IMR-90 (cell line): ENCODE measurements around the gene TAL2. TPM values are rescaled to one million over a fixed set of nuclear protein-coding genes. Genes with fewer than 3 reads are reported as not detected.

ENCODE experiments used
- ATAC-seq: fragments of 200-7000 bp; cut with Tn5 transposase; 2 replicates; pipeline ENCODE4 v1.9.1; 2020; ENCODE audit warnings: low read depth, mild to moderate bottlenecking, moderate library complexity
- BruUV-seq: library from RNA; stranded (reverse); fragments of 400-500 nt; replicated peaks from 2 replicates; lab custom pipeline; 2021; lab: Mats Ljungman, UMichigan
- CTCF ChIA-PET: fragments of 300-600 bp; formaldehyde crosslinking; extraction: SDS; loops from one replicate; lab custom pipeline; 2021; ENCODE audit warnings: antibody characterized with exemption; lab: Yijun Ruan, JAX
- POLR2A ChIA-PET: fragments of 300-600 bp; sonication (Branson Sonifier 250); formaldehyde crosslinking; loops from one replicate; lab custom pipeline; 2022; ENCODE audit warnings: antibody characterized with exemption; ENCODE audit not compliant: unreplicated experiment; lab: Charles Lee
- DNase-seq: peaks from one replicate; pipeline ENCODE4 v3.0.0; 2013
- H2AFZ ChIP-seq: replicated peaks from 2 replicates; pipeline ENCODE3; 2013; ENCODE audit warnings: low read length, mild to moderate bottlenecking; ENCODE audit not compliant: poor library complexity
- H2AK5ac ChIP-seq: 2 replicates; pipeline ENCODE4 v1.6.1; 2013; ENCODE audit warnings: low read depth, low read length, inconsistent platforms
- H2AK9ac ChIP-seq: replicated peaks from 2 replicates; pipeline ENCODE3; 2013; ENCODE audit warnings: mild to moderate bottlenecking, low read depth, low read length, moderate library complexity; ENCODE audit not compliant: poor library complexity
- H2BK120ac ChIP-seq: 2 replicates; pipeline ENCODE4 v1.6.1; 2013; ENCODE audit warnings: low read depth, low read length, inconsistent platforms
- H2BK15ac ChIP-seq: 3 replicates; pipeline ENCODE4 v1.6.1; 2013; ENCODE audit warnings: low read depth, low read length, inconsistent platforms
- H2BK20ac ChIP-seq: 2 replicates; pipeline ENCODE4 v1.6.1; 2013; ENCODE audit warnings: low read depth, mild to moderate bottlenecking, inconsistent platforms, low read length, moderate library complexity
- H2BK5ac ChIP-seq: 2 replicates; pipeline ENCODE4 v1.6.1; 2013; ENCODE audit warnings: mild to moderate bottlenecking, low read depth, low read length, inconsistent platforms; ENCODE audit not compliant: poor library complexity, severe bottlenecking
- H3K14ac ChIP-seq: replicated peaks from 2 replicates; pipeline ENCODE4 v1.6.1; 2013; ENCODE audit warnings: low read depth, low read length, inconsistent platforms
- H3K18ac ChIP-seq: 2 replicates; pipeline ENCODE4 v1.6.1; 2013; ENCODE audit warnings: low read depth, low read length, control low read depth
- H3K23ac ChIP-seq: 2 replicates; pipeline ENCODE4 v1.6.1; 2013; ENCODE audit warnings: low read depth, low read length, inconsistent platforms
- H3K27ac ChIP-seq: 2 replicates; pipeline ENCODE4 v1.5.1; 2013; ENCODE audit warnings: mild to moderate bottlenecking, control low read depth, low read length; ENCODE audit not compliant: insufficient read depth
- H3K27me3 ChIP-seq: 2 replicates; pipeline ENCODE4 v1.6.1; 2013; ENCODE audit warnings: low read length; ENCODE audit not compliant: control insufficient read depth, insufficient read depth
- H3K36me3 ChIP-seq: 2 replicates; pipeline ENCODE4 v1.6.1; 2013; ENCODE audit warnings: low read length, mixed read lengths; ENCODE audit not compliant: control insufficient read depth, insufficient read depth
- H3K4ac ChIP-seq: 2 replicates; pipeline ENCODE4 v1.6.1; 2013; ENCODE audit warnings: low read depth, low read length, inconsistent platforms
- H3K4me1 ChIP-seq: 2 replicates; pipeline ENCODE4 v1.6.1; 2013; ENCODE audit warnings: low read length, mixed read lengths; ENCODE audit not compliant: control insufficient read depth, insufficient read depth
- H3K4me2 ChIP-seq: 2 replicates; pipeline ENCODE4 v1.6.1; 2013; ENCODE audit warnings: low read depth, mild to moderate bottlenecking, control low read depth, low read length, moderate library complexity
- H3K4me3 ChIP-seq: 2 replicates; pipeline ENCODE4 v1.5.1; 2013; ENCODE audit warnings: low read depth, mild to moderate bottlenecking, control low read depth, low read length, moderate library complexity; ENCODE audit not compliant: insufficient read depth
- H3K56ac ChIP-seq: 2 replicates; pipeline ENCODE4 v1.6.1; 2013; ENCODE audit warnings: low read length, inconsistent platforms; ENCODE audit not compliant: insufficient read depth; ENCODE audit errors: extremely low read depth
- H3K79me1 ChIP-seq, 2 experiments: 2 replicates each; pipeline ENCODE4 v1.6.1; 2013; ENCODE audit warnings: low read length in 2 of 2, inconsistent platforms in 1 of 2, low read depth in 1 of 2
- H3K9ac ChIP-seq: 2 replicates; pipeline ENCODE4 v1.6.1; 2013; ENCODE audit warnings: low read depth, low read length, control low read depth
- H3K9me1 ChIP-seq: 2 replicates; pipeline ENCODE4 v1.6.1; 2013; ENCODE audit warnings: low read length, inconsistent platforms; ENCODE audit not compliant: insufficient read depth
- H3K9me3 ChIP-seq: 2 replicates; pipeline ENCODE4 v1.6.1; 2013; ENCODE audit warnings: low read length; ENCODE audit not compliant: control insufficient read depth, insufficient read depth
- H4K20me1 ChIP-seq: 2 replicates; pipeline ENCODE4 v1.6.1; 2013; ENCODE audit warnings: low read length, inconsistent platforms; ENCODE audit not compliant: insufficient read depth
- H4K5ac ChIP-seq: 2 replicates; pipeline ENCODE4 v1.6.1; 2013; ENCODE audit warnings: mild to moderate bottlenecking, low read depth, low read length, control low read depth
- H4K8ac ChIP-seq, 2 experiments: 2 replicates each; pipeline ENCODE4 v1.6.1; 2013; ENCODE audit warnings: low read depth in 2 of 2, low read length in 2 of 2, control low read depth in 1 of 2, inconsistent platforms in 1 of 2
- H4K91ac ChIP-seq: 2 replicates; pipeline ENCODE4 v1.6.1; 2013; ENCODE audit warnings: low read depth, low read length, inconsistent platforms; ENCODE audit not compliant: insufficient read depth
- CEBPB ChIP-seq: IDR thresholded peaks from 2 replicates; pipeline ENCODE4 v1.6.1; 2012; ENCODE audit warnings: low read depth, low read length, improper control_type of control experiment
- CHD1 ChIP-seq: IDR thresholded peaks from 2 replicates; pipeline ENCODE4 v1.6.1; 2012; ENCODE audit warnings: low read depth, low read length, improper control_type of control experiment
- FOS ChIP-seq: fragments of 150-350 bp; IDR thresholded peaks from 2 replicates; pipeline ENCODE4 v1.6.1; 2016; ENCODE audit warnings: low read depth, low read length
- MAFK ChIP-seq: IDR thresholded peaks from 2 replicates; pipeline ENCODE4 v1.6.1; 2012; ENCODE audit warnings: low read depth, low read length, improper control_type of control experiment
- MXI1 ChIP-seq: IDR thresholded peaks from 2 replicates; pipeline ENCODE4 v1.6.1; 2012; ENCODE audit warnings: low read depth, mild to moderate bottlenecking, low read length, moderate library complexity, borderline replicate concordance
- POLR2A ChIP-seq: IDR thresholded peaks from 2 replicates; pipeline ENCODE4 v1.6.1; 2012; ENCODE audit warnings: mild to moderate bottlenecking, low read depth, low read length
- RAD21 ChIP-seq: IDR thresholded peaks from 2 replicates; pipeline ENCODE4 v1.6.1; 2012; ENCODE audit warnings: low read length, improper control_type of control experiment
- RCOR1 ChIP-seq: IDR thresholded peaks from 2 replicates; pipeline ENCODE4 v1.6.1; 2012; ENCODE audit warnings: mild to moderate bottlenecking, low read length, improper control_type of control experiment; ENCODE audit not compliant: insufficient replicate concordance
- RFX5 ChIP-seq: IDR thresholded peaks from 2 replicates; pipeline ENCODE4 v1.8.0; 2012; ENCODE audit warnings: low read depth, mild to moderate bottlenecking, low read length, moderate library complexity
- WGBS, 2 experiments: methylation state at CpG; one replicate each; pipeline versions ENCODE4 v1.1.5 to v1.1.7; 2013; ENCODE audit warnings: missing lambda C conversion rate in 2 of 2; ENCODE audit not compliant: insufficient read length in 1 of 2; ENCODE audit errors: extremely low coverage in 2 of 2; 5-methylcytosine and 5-hydroxymethylcytosine counted together
- dilution Hi-C: fragments of 300-500 bp; cut with HindIII; formaldehyde crosslinking; loops from one replicate; pipeline ENCODE4 v1.14.3; 2018; ENCODE audit warnings: low sequenced_read_pairs; ENCODE audit not compliant: unreplicated experiment
- in situ Hi-C: fragments of 300-500 bp; cut with MboI; formaldehyde crosslinking; loops from 3 replicates; pipeline ENCODE4 v1.14.3; 2019; ENCODE audit warnings: low sequenced_read_pairs, inconsistent platforms, mixed read lengths
- intact Hi-C: fragments of 100-400 bp; cut with micrococcal nuclease; formaldehyde crosslinking; loops from 2 replicates; pipeline ENCODE4 v1.10.0; 2022
- polyA plus RNA-seq, 3 experiments: library from polyadenylated mRNA; depleted of rRNA; stranded (reverse); fragments of >200 nt; gene quantifications; 2 replicates each; pipeline ENCODE4 v1.2.3, GENCODE V29; 2012; ENCODE audit warnings: low replicate concordance in 1 of 3
- total RNA-seq: library from RNA; depleted of rRNA; stranded (reverse); fragments of >200 nt; gene quantifications from 2 replicates; pipeline ENCODE4 v1.2.3, GENCODE V29; 2012
- TF ChIP-seq, protein P1 (sequence below): fragments of 150-350 bp; IDR thresholded peaks from 2 replicates; pipeline ENCODE4 v1.6.1; 2016; ENCODE audit warnings: low read depth, mild to moderate bottlenecking, low read length, moderate library complexity, borderline replicate concordance

TAL2 gene
- total and polyA plus RNA-seq, 2 of the 4 experiments (the other 2 are of a cell fraction): 0.26 TPM; not detected in 1

DNA sequence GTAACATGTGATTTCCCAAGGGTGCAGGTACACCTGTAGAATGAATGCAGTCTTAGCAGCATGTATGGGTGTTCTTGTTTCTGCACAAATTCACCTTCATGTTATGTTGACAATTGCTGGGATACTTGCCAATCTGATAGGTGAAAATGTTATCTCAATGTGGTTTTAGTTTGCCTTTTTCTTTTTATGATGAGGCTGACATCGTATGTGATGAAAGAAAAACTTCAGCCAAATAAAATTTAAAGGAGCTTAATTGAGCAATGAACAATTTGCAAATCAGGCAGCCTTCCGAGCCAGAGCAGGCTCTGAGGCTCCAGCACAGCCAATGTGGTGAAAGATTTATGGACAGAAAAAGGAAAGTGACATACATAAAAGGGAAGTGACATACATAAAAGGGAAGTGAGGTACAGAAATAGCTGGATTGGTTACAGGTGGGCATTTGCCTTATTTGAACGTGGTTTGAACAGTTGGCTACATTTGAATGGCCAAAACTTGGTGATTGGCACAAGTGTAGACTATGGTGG, 10.5 kb downstream of the TAL2 start:
- no peak overlapping the region for H3K9ac ChIP-seq
- no peaks in the 10 kb centered on the region for H4K20me1 ChIP-seq
- no peak overlapping the region for H2BK120ac ChIP-seq
- no peak overlapping the region for H3K4me2 ChIP-seq
- no peak overlapping the region for H3K14ac ChIP-seq
- CTCF ChIA-PET: no interaction called here
- in situ Hi-C loops: no loop called here
- H3K23ac ChIP-seq: no peak overlapping the region
- POLR2A ChIA-PET: no interaction called here
- 7% methylated on average over 2 of the region's 3 CpGs; no CpG with 5 or more reads in 1 of the 2 experiments for WGBS, 2 experiments
- H2BK15ac ChIP-seq: no peak overlapping the region
- no peak overlapping the region for H2BK20ac ChIP-seq
- no peaks in the 10 kb centered on the region for H3K9me3 ChIP-seq
- no peaks in the 10 kb centered on the region for H3K4me1 ChIP-seq
- BruUV-seq: no TSS peak
- H4K5ac ChIP-seq: no peak overlapping the region
- dilution Hi-C loops: no loop called here
- DNase-seq: no peak
- no peak overlapping the region for H3K18ac ChIP-seq
- no peak overlapping the region for H3K27ac ChIP-seq
- H4K91ac ChIP-seq: no peak overlapping the region
- intact Hi-C loops: no loop called here
- no peaks in the 10 kb centered on the region for H3K79me1 ChIP-seq
- H3K36me3 ChIP-seq: no peaks in the 10 kb centered on the region
- no peak overlapping the region for H3K4me3 ChIP-seq
- H3K56ac ChIP-seq: no peak overlapping the region
- H2AK5ac ChIP-seq: no peak overlapping the region
- H4K8ac ChIP-seq: no peak overlapping the region
- ATAC-seq: no peak
- H3K27me3 ChIP-seq: peaks cover 10% of the 10 kb centered on the region
- no peak for TF ChIP-seq RAD21
- TF ChIP-seq, protein P1, sequence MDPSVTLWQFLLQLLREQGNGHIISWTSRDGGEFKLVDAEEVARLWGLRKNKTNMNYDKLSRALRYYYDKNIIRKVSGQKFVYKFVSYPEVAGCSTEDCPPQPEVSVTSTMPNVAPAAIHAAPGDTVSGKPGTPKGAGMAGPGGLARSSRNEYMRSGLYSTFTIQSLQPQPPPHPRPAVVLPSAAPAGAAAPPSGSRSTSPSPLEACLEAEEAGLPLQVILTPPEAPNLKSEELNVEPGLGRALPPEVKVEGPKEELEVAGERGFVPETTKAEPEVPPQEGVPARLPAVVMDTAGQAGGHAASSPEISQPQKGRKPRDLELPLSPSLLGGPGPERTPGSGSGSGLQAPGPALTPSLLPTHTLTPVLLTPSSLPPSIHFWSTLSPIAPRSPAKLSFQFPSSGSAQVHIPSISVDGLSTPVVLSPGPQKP: no peak
- no peak for TF ChIP-seq MXI1
- no peak for TF ChIP-seq FOS
- no peak for TF ChIP-seq CEBPB
- no peak for TF ChIP-seq MAFK
- no peak for TF ChIP-seq RCOR1
- no peak for TF ChIP-seq CHD1
- TF ChIP-seq RFX5: no peak
- TF ChIP-seq POLR2A: no peak
- H2AFZ ChIP-seq: no peak overlapping the region
- H2AK9ac ChIP-seq: no peak overlapping the region
- H3K9me1 ChIP-seq: no peaks in the 10 kb centered on the region
- no peak overlapping the region for H3K4ac ChIP-seq
- H2BK5ac ChIP-seq: no peak overlapping the region
